Heart left ventricle (tissue), 16 donors: ENCODE data around the gene GABARAPL2. TPM values are rescaled to one million over a fixed set of nuclear protein-coding genes. Genes with fewer than 3 reads are reported as not detected.

Experiments
- ATAC-seq, 4 donors: fragments of 200-7000 bp; cut with Tn5 transposase; one replicate each; pipeline ENCODE4 v1.9.1; 2020 to 2022; ENCODE audit warnings: moderate library complexity in 4 of 4, mild to moderate bottlenecking in 3 of 4, moderate number of reproducible peaks in 1 of 4
- DNase-seq, 5 donors: peaks; one replicate each; pipeline ENCODE4 v3.0.0-alpha.2; 2020
- H3K27ac ChIP-seq, 12 donors: fragments of 200-600 bp; sonication (generic) in 4 of 12; one replicate each; pipeline versions ENCODE4 v1.5.0 to v1.8.0; 2016 to 2022; ENCODE audit warnings: mild to moderate bottlenecking in 2 of 12
- H3K27me3 ChIP-seq, 9 donors: fragments of 200-600 bp; sonication (generic) in 2 of 9; one replicate each; pipeline versions ENCODE4 v1.5.1 to v1.8.0; 2016 to 2022; ENCODE audit warnings: mild to moderate bottlenecking in 3 of 9
- H3K36me3 ChIP-seq, 9 donors: fragments of 200-600 bp; sonication (generic) in 2 of 9; one replicate each; pipeline versions ENCODE4 v1.5.0 to v1.8.0; 2018 to 2022; ENCODE audit warnings: mild to moderate bottlenecking in 2 of 9
- H3K4me1 ChIP-seq, 12 donors: fragments of 200-600 bp; sonication (generic) in 4 of 12; one replicate each; pipeline versions ENCODE4 v1.5.0 to v1.8.0; 2016 to 2022; ENCODE audit warnings: mild to moderate bottlenecking in 3 of 12
- H3K4me3 ChIP-seq, 12 donors: fragments of 200-600 bp; sonication (generic) in 4 of 12; one replicate each; pipeline versions ENCODE4 v1.5.0 to v1.8.0; 2017 to 2022; ENCODE audit warnings: mild to moderate bottlenecking in 9 of 12, moderate library complexity in 4 of 12
- H3K9me3 ChIP-seq, 12 donors: fragments of 200-600 bp; sonication (generic) in 4 of 12; one replicate each; pipeline versions ENCODE4 v1.5.0 to v1.8.0; 2016 to 2022; ENCODE audit warnings: mild to moderate bottlenecking in 1 of 12
- POLR2A ChIP-seq, 2 donors: fragments of 450-650 bp; IDR thresholded peaks; one replicate each; pipeline ENCODE4 v1.6.1; 2017; ENCODE audit warnings: antibody characterized with exemption in 2 of 2, mild to moderate bottlenecking in 2 of 2, moderate library complexity in 2 of 2
- WGBS, 4 donors: extraction: QIAGEN DNeasy Blood & Tissue Kit in 2 of 4; methylation state at CpG; one replicate each; pipeline versions ENCODE4 v1.1.5 to v1.1.7; 2013 to 2018; 5-methylcytosine and 5-hydroxymethylcytosine counted together
- intact Hi-C, 10 donors: fragments of 100-400 bp; cut with DNase I; formaldehyde crosslinking; loops; one replicate each; pipeline versions ENCODE4 v1.11.1 to v1.14.2; 2022
- polyA plus RNA-seq, 2 donors: library from polyadenylated mRNA; stranded (reverse); fragments of 200-250 nt; gene quantifications; one replicate each; pipeline ENCODE4 v1.2.3, GENCODE V29; 2013
- total RNA-seq, 9 donors: library from RNA; depleted of rRNA in 2 of 9; stranded (reverse); fragments of >200 nt in 2 of 9; fragmentation: NEBNext Ultra II Directional in 3 of 9; extraction: Animal tissue kit (Norgen Biotek cat#: 25700) in 3 of 9; gene quantifications; one replicate each; pipeline versions ENCODE4 v1.1.0 to v1.2.4, GENCODE V29; 2016 to 2023
- TF ChIP-seq, protein P1 (sequence below), 12 donors: fragments of 200-600 bp; sonication (generic) in 4 of 12; IDR thresholded peaks; one replicate each; pipeline versions ENCODE4 v1.5.0 to v1.8.0; 2018 to 2022; ENCODE audit warnings: antibody characterized with exemption in 12 of 12, mild to moderate bottlenecking in 5 of 12
- donor health status: ischemic (EF 13 %, LVEDD 7.1; RV severe dilation, severe dysfunction).
- donor health status: healthy with polysubstance abuse.
- donor health status: DM: no; HTN: yes; CAD: no.
- donor health status: DM: no; HTN: no; CAD: no.
- donor health status: ischemic (EF 25% LVEDD 6.9; RV normal size, moderate dysfunction).
- donor health status: ischemic (EF 25% LVEDD 5.7; RV mildly dilated, moderate dysfunction).
- donor health status: healthy.
- donor health status: DM: yes; HTN: yes; CAD: no.
- donor health status: ischemic (EF 35%, LVEDD 5.7; RV mildly dilated, moderate dysfunction).
- donor health status: nonischemic (EF 11% LVEDD 7.7; RV severe dilation, severe dysfunction).
- donor health status: DM: yes; HTN: yes; CAD: no.
- donor health status: PGD.
- donor health status: ischemic (EF 29% LVEDD 5.4; RV normal size, mild dysfunction).
- donor health status: nonischemic (EF 23%, LVEDD 6.1; RV moderate dilation, normal function).

GABARAPL2 gene
- total and polyA plus RNA-seq, 11 donors, result 141 to 256 (median 210) TPM

DNA sequence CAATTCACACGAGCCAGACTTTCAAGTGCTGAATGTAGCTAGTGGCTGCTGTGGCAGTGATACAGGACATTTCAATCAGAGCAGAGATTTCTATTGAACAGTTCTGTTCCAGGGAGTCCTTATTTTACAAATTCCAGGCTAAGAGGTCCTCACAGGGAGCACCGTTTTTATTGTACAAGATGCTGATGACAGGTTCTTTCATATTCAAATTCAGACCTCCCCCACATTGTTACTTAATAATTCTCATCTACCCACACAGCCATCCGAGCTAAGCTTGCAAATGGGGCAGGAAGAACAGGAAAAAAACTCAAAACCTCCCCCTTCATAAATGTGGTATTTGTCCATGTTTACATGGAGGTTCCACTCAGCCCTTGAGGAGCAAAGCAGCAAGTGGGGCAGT, 9.8 kb downstream of the GABARAPL2 start:
- H3K4me1 ChIP-seq, result peaks cover 3 to 56% (median 29%) of the 10 kb centered on the region in 12 donors
- TF ChIP-seq, protein P1, sequence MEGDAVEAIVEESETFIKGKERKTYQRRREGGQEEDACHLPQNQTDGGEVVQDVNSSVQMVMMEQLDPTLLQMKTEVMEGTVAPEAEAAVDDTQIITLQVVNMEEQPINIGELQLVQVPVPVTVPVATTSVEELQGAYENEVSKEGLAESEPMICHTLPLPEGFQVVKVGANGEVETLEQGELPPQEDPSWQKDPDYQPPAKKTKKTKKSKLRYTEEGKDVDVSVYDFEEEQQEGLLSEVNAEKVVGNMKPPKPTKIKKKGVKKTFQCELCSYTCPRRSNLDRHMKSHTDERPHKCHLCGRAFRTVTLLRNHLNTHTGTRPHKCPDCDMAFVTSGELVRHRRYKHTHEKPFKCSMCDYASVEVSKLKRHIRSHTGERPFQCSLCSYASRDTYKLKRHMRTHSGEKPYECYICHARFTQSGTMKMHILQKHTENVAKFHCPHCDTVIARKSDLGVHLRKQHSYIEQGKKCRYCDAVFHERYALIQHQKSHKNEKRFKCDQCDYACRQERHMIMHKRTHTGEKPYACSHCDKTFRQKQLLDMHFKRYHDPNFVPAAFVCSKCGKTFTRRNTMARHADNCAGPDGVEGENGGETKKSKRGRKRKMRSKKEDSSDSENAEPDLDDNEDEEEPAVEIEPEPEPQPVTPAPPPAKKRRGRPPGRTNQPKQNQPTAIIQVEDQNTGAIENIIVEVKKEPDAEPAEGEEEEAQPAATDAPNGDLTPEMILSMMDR (IDR thresholded peaks at IDR 0.05), result no peak
- no peak overlapping the region for H3K27ac ChIP-seq

DNA sequence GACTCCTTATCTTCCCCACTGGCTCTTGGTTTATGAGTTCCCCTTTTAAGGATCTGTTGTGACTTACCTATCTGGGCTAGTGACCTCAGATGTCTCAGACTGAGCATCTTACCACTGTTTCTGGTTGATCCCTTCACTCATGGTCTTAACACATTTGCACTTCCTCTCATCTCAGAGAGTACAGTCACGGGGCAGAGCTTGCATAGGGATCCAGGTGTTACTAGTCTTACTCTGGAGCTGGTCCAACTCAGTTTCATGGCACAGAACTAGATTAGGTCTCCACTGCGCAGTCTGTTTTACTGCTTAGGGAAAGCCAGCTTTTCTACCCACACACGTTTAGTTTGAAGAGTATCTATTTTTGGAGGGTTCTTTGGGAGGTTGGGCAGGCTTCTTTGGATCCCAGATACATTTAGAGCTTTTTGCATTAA, 10.2 kb downstream of the GABARAPL2 start:
- H3K4me1 ChIP-seq, result peaks cover 2 to 51% (median 24%) of the 10 kb centered on the region in 12 donors
- ATAC-seq, result peak in 1 of 4 donors; percentile 18
- no peaks in the 10 kb centered on the region for H3K9me3 ChIP-seq
- no peak overlapping the region for H3K4me3 ChIP-seq
- DNase-seq, result no peak
- H3K36me3 ChIP-seq, result peaks cover 0 to 100% (median 93%) of the 10 kb centered on the region in 9 donors
- intact Hi-C loops, result no loop called here
- no peak overlapping the region for H3K27ac ChIP-seq
- H3K27me3 ChIP-seq, result no peaks in the 10 kb centered on the region
- no peak for TF ChIP-seq POLR2A (IDR thresholded peaks at IDR 0.05)
- TF ChIP-seq, protein P1 (IDR thresholded peaks at IDR 0.05), result no peak
- WGBS, 4 donors, result 42 to 57% (median 50%) methylated on average over 3 of the region's 3 CpGs

More for the DNA sequence above, 9.8 kb downstream of the GABARAPL2 start:
- Histone ChIP-seq H3K4me3 (no peak overlapping the region), H3K27me3 (no peaks in the 10 kb centered on the region), H3K36me3 (peaks cover 0 to 100% (median 97%) of the 10 kb centered on the region in 9 donors), H3K9me3 (no peaks in the 10 kb centered on the region)
- ATAC-seq (no peak), DNase-seq (no peak)
- intact Hi-C loops, result no loop called here
- WGBS, 4 donors, result 50 to 63% (median 57%) methylated on average over 3 of the region's 3 CpGs

- H3K27me3 ChIP-seq, result no peaks in the 10 kb centered on the region
- peaks cover 0 to 87% (median 75%) of the 10 kb centered on the region in 9 donors for H3K36me3 ChIP-seq
- 80 to 88% (median 83%) methylated on average over 7 of the region's 7 CpGs for WGBS, 4 donors
Measured at GRCh38 chr16:75578212-75578611, 12.0 kb downstream of the GABARAPL2 start.

GRCh38 chr16:75578725-75579124, 12.5 kb downstream of the GABARAPL2 start:
- intact Hi-C loops, result no loop called here
- Histone ChIP-seq H3K27me3 (no peaks in the 10 kb centered on the region), H3K9me3 (no peaks in the 10 kb centered on the region), H3K27ac (no peak overlapping the region), H3K4me3 (no peak overlapping the region), H3K4me1 (peaks cover 0 to 28% (median 6%) of the 10 kb centered on the region in 12 donors), H3K36me3 (peaks cover 0 to 82% (median 69%) of the 10 kb centered on the region in 9 donors)
- ATAC-seq, result no peak
- TF ChIP-seq, protein P1 (IDR thresholded peaks at IDR 0.05), result no peak
- no peak for TF ChIP-seq POLR2A (IDR thresholded peaks at IDR 0.05)
- 83 to 95% (median 89%) methylated on average over 2 of the region's 2 CpGs for WGBS, 4 donors
- no peak for DNase-seq

More at GRCh38 chr16:75578212-75578611, 12.0 kb downstream of the GABARAPL2 start:
- peaks cover 0 to 33% (median 9%) of the 10 kb centered on the region in 12 donors for H3K4me1 ChIP-seq
- intact Hi-C loops, result no loop called here
- ATAC-seq (no peak), DNase-seq (no peak)
- TF ChIP-seq, protein P1 (IDR thresholded peaks at IDR 0.05), result no peak
- TF ChIP-seq POLR2A (IDR thresholded peaks at IDR 0.05), result no peak
- no peak overlapping the region for H3K4me3 ChIP-seq
- no peaks in the 10 kb centered on the region for H3K9me3 ChIP-seq
- no peak overlapping the region for H3K27ac ChIP-seq
